VCaP (cell line): ENCODE data around the gene DARS1.
"Not testable (repeated sequence)": the region's sequence is repeated elsewhere in the genome, so short reads cannot be mapped to it uniquely, and the experiment has no call there.

Experiments
- H3K27ac ChIP-seq: fragments of 450-650 bp; 2 replicates; pipeline ENCODE4 v1.5.1; 2017
- TF ChIP-seq, protein P1 (sequence below): fragments of 450-650 bp; conservative IDR thresholded peaks from 2 replicates; pipeline ENCODE4 v1.5.1; 2017; ENCODE audit warnings: mild to moderate bottlenecking, moderate library complexity

The DARS1 gene

DNA sequence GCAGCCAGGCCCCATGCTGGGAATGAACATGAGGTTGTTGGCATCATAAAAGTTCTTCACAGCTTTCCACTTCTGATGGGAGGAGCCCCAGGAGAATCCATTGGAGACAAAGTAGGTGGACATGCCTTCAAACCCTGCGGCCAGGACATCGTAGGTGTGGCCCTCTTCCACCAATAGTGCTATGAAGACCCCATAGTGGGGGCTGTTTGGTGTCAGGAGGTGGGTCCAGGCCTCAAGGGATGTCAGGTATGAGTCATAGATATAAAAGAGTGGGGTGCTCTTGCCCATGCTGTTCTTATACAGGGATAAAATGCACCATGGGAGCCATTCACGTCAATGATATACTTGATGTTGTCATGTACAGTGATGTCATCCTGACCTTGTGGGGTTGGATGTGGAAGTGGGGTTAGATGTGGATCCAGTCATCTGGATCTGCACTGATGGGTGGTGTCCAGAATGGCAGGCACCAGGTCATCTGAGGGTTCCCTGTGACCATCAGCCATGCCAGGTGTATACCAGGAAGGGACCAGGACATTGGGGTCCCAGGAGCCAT lies 87.1 kb downstream of the DARS1 start:
- no peak overlapping the region for H3K27ac ChIP-seq
- TF ChIP-seq, protein P1, sequence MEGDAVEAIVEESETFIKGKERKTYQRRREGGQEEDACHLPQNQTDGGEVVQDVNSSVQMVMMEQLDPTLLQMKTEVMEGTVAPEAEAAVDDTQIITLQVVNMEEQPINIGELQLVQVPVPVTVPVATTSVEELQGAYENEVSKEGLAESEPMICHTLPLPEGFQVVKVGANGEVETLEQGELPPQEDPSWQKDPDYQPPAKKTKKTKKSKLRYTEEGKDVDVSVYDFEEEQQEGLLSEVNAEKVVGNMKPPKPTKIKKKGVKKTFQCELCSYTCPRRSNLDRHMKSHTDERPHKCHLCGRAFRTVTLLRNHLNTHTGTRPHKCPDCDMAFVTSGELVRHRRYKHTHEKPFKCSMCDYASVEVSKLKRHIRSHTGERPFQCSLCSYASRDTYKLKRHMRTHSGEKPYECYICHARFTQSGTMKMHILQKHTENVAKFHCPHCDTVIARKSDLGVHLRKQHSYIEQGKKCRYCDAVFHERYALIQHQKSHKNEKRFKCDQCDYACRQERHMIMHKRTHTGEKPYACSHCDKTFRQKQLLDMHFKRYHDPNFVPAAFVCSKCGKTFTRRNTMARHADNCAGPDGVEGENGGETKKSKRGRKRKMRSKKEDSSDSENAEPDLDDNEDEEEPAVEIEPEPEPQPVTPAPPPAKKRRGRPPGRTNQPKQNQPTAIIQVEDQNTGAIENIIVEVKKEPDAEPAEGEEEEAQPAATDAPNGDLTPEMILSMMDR = no peak

- TF ChIP-seq, protein P1 = no peak
- H3K27ac ChIP-seq = no peak overlapping the region
Observed at GRCh38 chr2:135894930-135895329, 90.5 kb downstream of the DARS1 start.

DNA sequence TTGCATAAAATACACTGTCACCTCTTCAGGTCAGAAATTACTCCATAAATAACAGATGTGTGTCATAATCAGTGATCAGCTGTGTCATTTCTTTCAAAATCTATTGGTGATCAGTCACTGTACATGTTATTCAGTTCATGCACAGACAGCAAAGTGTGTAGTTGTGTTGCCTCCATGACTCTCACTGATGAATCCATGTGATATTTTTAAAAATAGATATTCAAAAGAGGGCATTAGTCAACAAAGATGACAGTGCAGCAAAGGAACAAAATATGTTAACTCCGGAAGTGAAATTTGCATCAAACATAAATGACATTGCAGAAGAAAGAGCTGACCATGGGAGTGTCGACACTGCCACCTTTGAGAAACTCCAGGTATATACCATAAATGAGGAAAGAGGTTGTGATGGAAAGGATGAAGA lies 92.0 kb downstream of the DARS1 start:
- no peak overlapping the region for H3K27ac ChIP-seq
- TF ChIP-seq, protein P1 = no peak

DNA sequence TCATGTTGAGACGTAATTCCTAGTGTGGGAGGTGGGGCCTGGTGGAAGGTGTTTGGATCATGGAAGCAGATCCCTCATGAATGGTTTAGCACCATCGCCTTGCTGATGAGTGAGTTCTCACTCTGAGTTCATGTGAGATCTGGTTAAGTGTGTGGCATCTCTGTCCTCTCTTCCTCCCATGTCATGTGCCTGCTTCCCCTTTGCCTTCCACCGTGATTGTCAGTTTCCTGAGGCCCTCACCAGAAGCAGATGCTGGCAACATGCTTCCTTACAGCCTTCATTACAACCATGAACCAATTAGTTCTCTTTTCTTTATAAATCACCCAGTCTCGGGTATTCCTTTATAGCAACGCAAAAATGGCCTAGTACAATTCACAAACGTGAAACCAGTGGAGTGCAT lies 94.6 kb downstream of the DARS1 start:
- TF ChIP-seq, protein P1 = no peak
- H3K27ac ChIP-seq = no peak overlapping the region

DNA sequence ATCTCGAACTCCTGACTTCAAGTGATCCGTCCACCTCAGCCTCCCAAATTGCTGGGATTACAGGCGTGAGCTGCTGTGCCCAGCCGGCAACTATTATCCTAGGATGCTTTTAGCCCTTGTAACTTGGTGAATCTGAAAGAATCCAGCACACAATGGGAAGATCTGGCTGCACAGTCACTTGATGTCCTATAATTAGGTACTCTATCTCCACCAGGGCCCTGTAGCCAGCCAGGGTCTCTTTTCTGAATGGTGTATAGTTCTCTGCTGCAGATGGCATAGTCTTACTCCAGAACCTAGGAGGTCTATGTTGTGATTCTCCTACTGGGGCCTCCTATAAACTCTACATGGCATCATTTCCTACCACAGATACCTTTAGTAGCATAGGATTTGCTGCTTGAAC lies 95.3 kb downstream of the DARS1 start:
- TF ChIP-seq, protein P1 = no peak
- H3K27ac ChIP-seq = no peak overlapping the region

GRCh38 chr2:135888587-135888986 lies 96.8 kb downstream of the DARS1 start:
- H3K27ac ChIP-seq = not testable (repeated sequence)

DNA sequence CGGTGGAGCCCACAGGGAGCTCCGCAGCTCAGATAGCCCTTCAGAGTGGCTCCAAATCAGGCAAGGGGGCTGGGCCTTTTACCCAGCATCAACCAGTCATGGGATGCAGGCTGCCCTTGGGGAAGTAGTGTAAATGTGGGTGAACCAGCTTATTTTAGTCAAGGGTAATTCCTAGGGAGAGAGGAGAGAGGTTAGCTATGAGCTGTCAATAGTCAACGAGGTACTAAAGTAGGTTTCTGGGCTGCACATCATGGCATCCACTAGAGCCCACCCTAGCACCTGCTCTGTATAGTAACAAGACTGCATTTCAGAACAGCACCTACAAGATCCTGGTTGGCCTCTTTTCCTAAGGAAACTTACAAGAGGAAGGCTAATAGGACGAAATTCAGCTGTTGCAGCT lies 99.7 kb downstream of the DARS1 start:
- TF ChIP-seq, protein P1 = no peak
- H3K27ac ChIP-seq = no peak overlapping the region

GRCh38 chr2:135882415-135882814 lies 103.0 kb downstream of the DARS1 start:
- TF ChIP-seq, protein P1 = no peak
- no peak overlapping the region for H3K27ac ChIP-seq

DNA sequence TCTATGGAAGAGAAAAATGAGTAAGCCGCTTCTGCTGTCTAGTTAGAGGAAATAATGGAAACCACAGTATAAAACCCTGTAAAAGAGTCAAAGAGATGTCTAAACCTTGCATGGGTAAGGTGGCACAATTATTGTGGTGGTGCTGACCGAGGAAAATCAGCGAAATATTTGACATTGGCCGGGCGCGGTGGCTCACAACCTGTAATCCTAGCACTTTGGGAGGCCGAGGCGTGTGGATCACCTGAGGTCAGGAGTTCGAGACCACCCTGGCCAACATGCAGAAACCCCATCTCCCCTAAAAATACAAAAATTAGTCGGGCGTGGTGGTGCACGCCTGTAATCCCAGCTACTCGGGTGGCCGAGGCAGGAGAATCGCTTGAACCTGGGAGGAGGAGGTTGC lies 108.7 kb downstream of the DARS1 start:
- peak overlapping the region; percentile 79 for H3K27ac ChIP-seq
